CD4-positive, alpha-beta T cell (primary cell): ENCODE results near the gene CMTR2. TPM values are rescaled to one million over a fixed set of nuclear protein-coding genes. Genes with fewer than 3 reads are reported as not detected.

Source experiments
- ATAC-seq: fragments of 200-7000 bp; cut with Tn5 transposase; one replicate; pipeline ENCODE4 v1.10.0; 2022; ENCODE audit warnings: mild to moderate bottlenecking; ENCODE audit not compliant: poor library complexity
- CTCF ChIA-PET: fragments of 350-600 bp; sonication (Branson Sonifier 250); formaldehyde crosslinking; loops from one replicate; lab custom pipeline; 2021; ENCODE audit warnings: antibody characterized with exemption, inconsistent platforms; lab: Charles Lee
- POLR2A ChIA-PET: fragments of 350-600 bp; sonication (Branson Sonifier 250); formaldehyde crosslinking; loops from one replicate; lab custom pipeline; 2021; ENCODE audit warnings: antibody characterized with exemption, inconsistent platforms; lab: Charles Lee
- DNase-seq, 14 experiments: peaks; one replicate each; pipeline ENCODE4 v3.0.0-alpha.2; 2013 to 2020; ENCODE audit warnings: mixed read lengths in 2 of 14
- H3K27ac ChIP-seq, 2 donors: one replicate each; pipeline versions ENCODE4 v1.5.1 to v1.7.0; 2013; ENCODE audit warnings: low read length in 2 of 2, low read depth in 1 of 2, mild to moderate bottlenecking in 1 of 2
- H3K27me3 ChIP-seq, 2 experiments: 1 replicate in 1 of 2; 2 replicates in 1 of 2; pipeline versions ENCODE4 v1.6.1 to v1.7.0; 2013; ENCODE audit warnings: low read length in 2 of 2, control low read depth in 1 of 2, mild to moderate bottlenecking in 1 of 2, moderate library complexity in 1 of 2; ENCODE audit not compliant: insufficient read depth in 2 of 2, control insufficient read depth in 1 of 2
- H3K36me3 ChIP-seq: one replicate; pipeline ENCODE4 v1.6.1; 2013; ENCODE audit warnings: low read length, control low read depth; ENCODE audit not compliant: insufficient read depth
- H3K4me1 ChIP-seq: one replicate; pipeline ENCODE4 v1.6.1; 2013; ENCODE audit warnings: low read length, control low read depth; ENCODE audit not compliant: insufficient read depth
- H3K4me3 ChIP-seq: one replicate; pipeline ENCODE4 v1.5.1; 2013; ENCODE audit warnings: mild to moderate bottlenecking, low read length, moderate library complexity
- H3K9me3 ChIP-seq, 2 experiments: 1 replicate in 1 of 2; 2 replicates in 1 of 2; pipeline versions ENCODE4 v1.6.1 to v1.7.0; 2013; ENCODE audit warnings: low read length in 2 of 2, mild to moderate bottlenecking in 2 of 2, control low read depth in 1 of 2, moderate library complexity in 1 of 2; ENCODE audit not compliant: control insufficient read depth in 1 of 2, insufficient read depth in 1 of 2
- H3K27ac Mint-ChIP-seq: one replicate; pipeline ENCODE4 v1.8.0; 2020; ENCODE audit warnings: mixed read lengths
- H3K27me3 Mint-ChIP-seq: one replicate; pipeline ENCODE4 v1.8.0; 2021; ENCODE audit warnings: mixed read lengths
- H3K36me3 Mint-ChIP-seq: one replicate; pipeline ENCODE4 v1.8.0; 2021; ENCODE audit warnings: low read depth, mixed read lengths
- H3K4me1 Mint-ChIP-seq: one replicate; pipeline ENCODE4 v1.8.0; 2021; ENCODE audit warnings: low read depth, mixed read lengths
- H3K4me3 Mint-ChIP-seq: one replicate; pipeline ENCODE4 v1.8.0; 2020; ENCODE audit warnings: mild to moderate bottlenecking, mixed read lengths
- H3K9me3 Mint-ChIP-seq: one replicate; pipeline ENCODE4 v1.8.0; 2020; ENCODE audit warnings: mixed read lengths
- CTCF ChIP-seq: fragments of 200-600 bp; IDR thresholded peaks from one replicate; pipeline ENCODE4 v1.8.0; 2022; ENCODE audit warnings: antibody characterized with exemption, mild to moderate bottlenecking
- intact Hi-C, 2 experiments: fragments of 100-400 bp; cut with DNase I in 1 of 2; cut with micrococcal nuclease in 1 of 2; formaldehyde crosslinking; loops; one replicate each; pipeline versions ENCODE4 v1.15.1 to v1.9.0; 2023 to 2025; cut with DNase I, micrococcal nuclease
- total RNA-seq, 174 experiments: library from RNA in 2 of 174; stranded (reverse) in 2 of 174; gene quantifications; one replicate each; pipeline ENCODE4 v1.2.3 and lab custom pipeline; 2021 to 2026

Gene CMTR2
- total RNA-seq, 2 experiments from 2014 or later, result 5.9 to 6.6 TPM

GRCh38 chr16:71303938-71304337 is 14.7 kb upstream of the CMTR2 start:
- CTCF ChIA-PET, result no interaction called here

GRCh38 chr16:71297341-71297634 is 8.1 kb upstream of the CMTR2 start:
- H3K4me1 ChIP-seq, result no peaks in the 10 kb centered on the region
- POLR2A ChIA-PET, result no interaction called here
- no peaks in the 10 kb centered on the region for H3K4me1 Mint-ChIP-seq
- no peak for ATAC-seq
- TF ChIP-seq CTCF, result no peak
- no peaks in the 10 kb centered on the region for H3K9me3 ChIP-seq
- intact Hi-C loops, result no loop called here
- H3K4me3 ChIP-seq, result no peak overlapping the region
- H3K36me3 Mint-ChIP-seq, result no peaks in the 10 kb centered on the region
- no peak for DNase-seq
- H3K27me3 Mint-ChIP-seq, result peaks cover 55% of the 10 kb centered on the region
- H3K9me3 Mint-ChIP-seq, result peaks cover 3% of the 10 kb centered on the region
- no peak overlapping the region for H3K4me3 Mint-ChIP-seq
- peaks cover 18 to 27% of the 10 kb centered on the region in 2 experiments for H3K27me3 ChIP-seq
- H3K27ac ChIP-seq, result no peak overlapping the region
- no peak overlapping the region for H3K27ac Mint-ChIP-seq
- H3K36me3 ChIP-seq, result no peaks in the 10 kb centered on the region
- CTCF ChIA-PET, result no interaction called here

More at GRCh38 chr16:71303938-71304337, 14.7 kb upstream of the CMTR2 start:
- no peaks in the 10 kb centered on the region for H3K9me3 Mint-ChIP-seq
- H3K36me3 Mint-ChIP-seq, result no peaks in the 10 kb centered on the region
- no peak overlapping the region for H3K27ac Mint-ChIP-seq
- H3K9me3 ChIP-seq, result peaks cover 0 to 3% of the 10 kb centered on the region in 2 experiments
- intact Hi-C loops, result no loop called here
- H3K27ac ChIP-seq, result no peak overlapping the region
- H3K36me3 ChIP-seq, result no peaks in the 10 kb centered on the region
- no peak for TF ChIP-seq CTCF
- H3K4me3 Mint-ChIP-seq, result no peak overlapping the region
- peaks cover 43% of the 10 kb centered on the region for H3K27me3 Mint-ChIP-seq
- POLR2A ChIA-PET, result no interaction called here
- H3K4me1 ChIP-seq, result no peaks in the 10 kb centered on the region
- H3K27me3 ChIP-seq, result peaks cover 4 to 16% of the 10 kb centered on the region in 2 experiments
- ATAC-seq (no peak), DNase-seq (no peak)
- H3K4me3 ChIP-seq, result no peak overlapping the region
- H3K4me1 Mint-ChIP-seq, result no peaks in the 10 kb centered on the region

- no peak overlapping the region for H3K4me3 Mint-ChIP-seq
- Histone ChIP-seq H3K4me3 (no peak overlapping the region), H3K36me3 (no peaks in the 10 kb centered on the region), H3K27me3 (peaks cover 16 to 26% of the 10 kb centered on the region in 2 experiments), H3K9me3 (no peaks in the 10 kb centered on the region), H3K27ac (no peak overlapping the region), H3K4me1 (no peaks in the 10 kb centered on the region)
- intact Hi-C loops, result no loop called here
- no peak for ATAC-seq
- H3K4me1 Mint-ChIP-seq, result no peaks in the 10 kb centered on the region
- TF ChIP-seq CTCF, result no peak
- H3K36me3 Mint-ChIP-seq, result no peaks in the 10 kb centered on the region
- ChIA-PET CTCF (no interaction called here), POLR2A (no interaction called here)
- no peak overlapping the region for H3K27ac Mint-ChIP-seq
- peaks cover 3% of the 10 kb centered on the region for H3K9me3 Mint-ChIP-seq
- H3K27me3 Mint-ChIP-seq, result peaks cover 61% of the 10 kb centered on the region
- DNase-seq, result no peak
Observed at GRCh38 chr16:71296584-71297340, 7.6 kb upstream of the CMTR2 start.
